Panc1 (cell line): ENCODE measurements around the gene BPIFA3.

ENCODE experiments used
- CTCF ChIP-seq: fragments of 450-650 bp; IDR thresholded peaks from 2 replicates; pipeline ENCODE4 v1.5.1; 2017; ENCODE audit warnings: mild to moderate bottlenecking
- POLR2AphosphoS5 ChIP-seq: IDR thresholded peaks from 2 replicates; pipeline ENCODE4 v1.6.1; 2012; ENCODE audit warnings: mild to moderate bottlenecking, low read depth, low read length, moderate library complexity
- REST ChIP-seq, 2 experiments: IDR thresholded peaks; 2 replicates each; pipeline ENCODE4 v1.6.1; 2011 to 2012; ENCODE audit warnings: low read depth in 2 of 2, control low read depth in 1 of 2, low read length in 1 of 2, mild to moderate bottlenecking in 1 of 2, moderate library complexity in 1 of 2; ENCODE audit not compliant: insufficient read depth in 1 of 2
- SIN3A ChIP-seq: IDR thresholded peaks from 2 replicates; pipeline ENCODE4 v1.6.1; 2012; ENCODE audit warnings: low read depth, mild to moderate bottlenecking, low read length, moderate library complexity, borderline replicate concordance; ENCODE audit not compliant: insufficient read depth

DNA sequence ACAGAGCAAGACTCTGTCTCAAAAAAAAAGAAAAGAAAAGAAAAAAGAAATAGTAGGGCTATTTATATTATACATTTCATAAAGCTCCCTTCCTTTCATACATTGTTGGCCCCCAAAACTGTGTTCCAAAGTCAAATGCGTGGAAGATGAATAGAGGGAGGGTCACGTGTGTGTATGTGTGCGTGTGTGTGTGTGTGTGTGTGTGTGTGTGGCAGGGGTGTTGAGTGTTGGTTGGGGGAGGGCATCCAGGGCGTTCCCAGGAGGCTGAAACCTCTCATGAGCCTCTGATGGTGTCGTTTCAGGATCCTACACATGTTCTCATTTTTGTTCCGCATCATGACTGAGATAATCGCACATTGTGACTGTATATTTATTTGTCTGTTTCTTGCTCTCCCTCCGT, 58.1 kb downstream of the BPIFA3 start:
- no peak for TF ChIP-seq REST (IDR thresholded peaks at IDR 0.05; ENCODE audit: insufficient read depth in 1 of 2, low read depth in 2 of 2, low read length in 1 of 2)
- TF ChIP-seq CTCF: no peak
- no peak for TF ChIP-seq SIN3A
- TF ChIP-seq POLR2AphosphoS5: no peak
